ENCODE results near the gene MYOG.

- TF ChIP-seq EP300 (IDR thresholded peaks at IDR 0.05) (no peak), POLR2A (IDR thresholded peaks at IDR 0.05; ENCODE audit: low read depth) (no peak), POLR2AphosphoS5 (IDR thresholded peaks at IDR 0.05) (no peak), CTCF (IDR thresholded peaks at IDR 0.05) (no peak)
Observed at GRCh38 chr1:203076031-203076511, 9.7 kb downstream of the MYOG start.

Data from esophagus muscularis mucosa (tissue), 4 donors.